ENCODE results near the gene ENSA.
A peak's percentile ranks its signal among the peaks of the same experiment; 100 is the strongest.
"Not testable (repeated sequence)": the region's sequence is repeated elsewhere in the genome, so short reads cannot be mapped to it uniquely, and the experiment has no call there.

Gene ENSA, protein sequence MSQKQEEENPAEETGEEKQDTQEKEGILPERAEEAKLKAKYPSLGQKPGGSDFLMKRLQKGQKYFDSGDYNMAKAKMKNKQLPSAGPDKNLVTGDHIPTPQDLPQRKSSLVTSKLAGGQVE

DNA sequence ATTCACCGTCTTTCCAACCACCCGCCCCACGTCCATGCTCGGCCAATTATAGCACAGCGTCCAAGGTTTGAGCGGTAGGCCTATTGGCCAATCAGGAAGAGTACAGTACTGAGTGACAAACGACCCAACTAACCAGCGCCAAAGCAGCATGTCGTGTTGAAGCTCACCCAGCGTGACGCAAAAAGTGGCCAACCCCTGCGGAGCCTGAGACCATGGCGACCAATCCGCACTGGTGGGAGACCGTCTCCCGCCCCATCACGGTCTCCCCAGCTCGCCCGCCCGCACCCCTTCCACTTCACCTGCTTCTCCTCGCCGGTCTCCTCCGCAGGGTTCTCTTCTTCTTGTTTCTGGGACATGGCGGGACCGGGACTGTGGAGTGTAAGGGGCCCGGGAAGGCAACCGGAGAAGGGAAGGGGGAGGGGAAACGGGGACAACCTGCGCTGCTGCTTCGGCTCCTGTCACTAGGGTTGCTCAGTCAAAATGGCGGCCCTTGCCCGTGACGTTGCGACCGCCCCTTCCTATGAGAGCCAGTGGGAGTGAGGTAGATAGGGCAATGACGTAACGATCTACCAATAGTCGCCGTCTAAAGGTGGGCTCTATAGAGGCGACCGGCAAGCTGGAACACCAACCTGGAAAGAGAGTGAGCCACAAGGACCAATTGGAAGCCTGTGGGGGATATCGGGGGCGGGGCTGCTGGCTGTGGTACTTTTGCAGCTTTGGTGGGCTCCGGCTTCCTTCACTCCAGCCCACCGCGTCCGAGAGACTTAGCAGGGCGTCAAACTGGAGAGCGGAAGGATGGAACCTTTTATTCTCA is at the start of gene ENSA:
ENSA (minus strand) TSS at position 498 of the 814 bp plus-strand sequence; CDS start at position 356, 142 bp downstream.
- DNase-seq, result peak; percentile 98

GRCh38 chr1:150678988-150679387 is 49.6 kb upstream of the ENSA start:
- DNase-seq, result no peak

- DNase-seq, result no peak
These were observed 45.5 kb upstream of the ENSA start for GRCh38 chr1:150674881-150675280.

DNA sequence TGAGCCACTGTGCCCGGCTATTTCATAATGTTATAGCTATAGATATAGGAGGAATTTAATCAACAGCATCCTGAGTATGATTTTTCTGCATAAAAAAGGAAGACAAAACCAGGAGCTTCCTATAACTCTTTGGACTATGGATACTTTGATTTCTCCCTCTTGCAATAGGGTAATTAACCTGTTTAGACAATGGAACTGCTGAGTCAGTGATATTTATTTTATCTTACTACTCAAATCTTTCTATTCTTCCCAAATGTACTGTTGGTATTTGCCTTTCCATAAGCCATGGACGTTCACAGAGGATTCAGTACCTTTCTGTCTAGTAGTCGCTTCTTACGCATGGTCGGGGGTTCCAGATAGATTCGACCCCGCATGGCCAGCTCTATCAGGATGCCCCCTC is 33.9 kb upstream of the ENSA start:
- DNase-seq, result no peak

GRCh38 chr1:150662811-150663210 is 33.4 kb upstream of the ENSA start:
- no peak for DNase-seq

- no peak for DNase-seq
These were observed 31.7 kb upstream of the ENSA start for GRCh38 chr1:150661156-150661555.

- no peak for DNase-seq
These were observed 31.2 kb upstream of the ENSA start for GRCh38 chr1:150660584-150660983.

- not testable (repeated sequence) for DNase-seq
These were observed 27.7 kb upstream of the ENSA start for GRCh38 chr1:150657064-150657463.

GRCh38 chr1:150654635-150655034 is 25.2 kb upstream of the ENSA start:
- not testable (repeated sequence) for DNase-seq

- DNase-seq, result no peak
These were observed 20.8 kb upstream of the ENSA start for GRCh38 chr1:150650193-150650592.

- no peak for DNase-seq
These were observed 20.1 kb upstream of the ENSA start for GRCh38 chr1:150649441-150650075.

GRCh38 chr1:150642296-150642695 is 12.9 kb upstream of the ENSA start:
- no peak for DNase-seq

GRCh38 chr1:150641126-150641815 is 11.9 kb upstream of the ENSA start:
- not testable (repeated sequence) for DNase-seq

DNA sequence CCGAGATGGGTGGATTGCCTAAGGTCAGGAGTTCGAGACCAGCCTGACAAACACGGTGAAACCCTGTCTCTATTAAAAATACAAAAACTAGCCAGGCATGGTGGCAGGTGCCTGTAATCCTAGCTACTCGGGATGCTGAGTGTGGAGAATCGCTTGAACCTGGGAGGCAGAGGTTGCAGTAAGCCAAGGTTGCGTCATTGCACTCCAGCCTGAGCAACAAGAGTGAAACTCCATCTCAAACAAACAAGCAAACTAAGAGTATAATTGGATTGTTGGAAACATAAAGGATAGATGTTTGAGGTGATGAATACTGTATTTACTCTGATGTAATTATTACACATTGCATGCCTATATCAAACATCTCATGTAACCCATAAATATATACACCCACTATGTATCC is 9.0 kb upstream of the ENSA start:
- DNase-seq, result not testable (repeated sequence)

- not testable (repeated sequence) for DNase-seq
These were observed 5.6 kb upstream of the ENSA start for GRCh38 chr1:150634839-150635622.

- DNase-seq, result no peak
These were observed 672 bp downstream of the ENSA start for GRCh38 chr1:150628766-150629114.

- DNase-seq, result no peak
These were observed 1.5 kb downstream of the ENSA start for GRCh38 chr1:150627826-150628410.

DNA sequence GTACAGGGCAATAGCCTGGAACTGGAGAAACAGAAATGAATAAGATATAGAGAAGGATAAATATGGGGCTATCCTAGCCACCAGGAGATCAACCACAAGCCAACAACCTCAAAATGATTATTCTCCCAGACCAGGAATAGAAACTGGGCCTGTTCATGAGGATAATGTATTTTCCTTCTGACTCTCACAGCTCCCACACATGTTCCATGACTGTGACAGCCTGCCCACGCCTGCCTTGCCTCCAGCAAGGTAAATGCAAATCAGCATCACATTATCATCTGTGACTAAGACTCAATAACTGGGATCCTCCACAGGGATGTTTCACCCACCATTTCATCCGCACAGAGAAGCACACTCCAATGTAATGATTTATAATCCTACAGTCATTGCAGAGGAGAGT is 3.3 kb downstream of the ENSA start:
- no peak for DNase-seq

- DNase-seq, result not testable (repeated sequence)
These were observed 4.9 kb downstream of the ENSA start for GRCh38 chr1:150624546-150624945.

- not testable (repeated sequence) for DNase-seq
These were observed 5.3 kb downstream of the ENSA start for GRCh38 chr1:150624134-150624533.

GRCh38 chr1:150622303-150622975 is 7.0 kb downstream of the ENSA start:
- DNase-seq, result no peak
